ENCODE results near the gene NOS1.

- TF ChIP-seq CTCF (IDR thresholded peaks at IDR 0.05) (no peak), POLR2AphosphoS5 (IDR thresholded peaks at IDR 0.05) (peak; percentile 66)
Observed at GRCh38 chr12:117273091-117273490, 88.3 kb downstream of the NOS1 start.
